ENCODE measurements around the gene LMAN1L. TPM values are rescaled to one million over a fixed set of nuclear protein-coding genes. Genes with fewer than 3 reads are reported as not detected.

Gene LMAN1L
- total RNA-seq, 1 donor from 2014 or later: 2.2 TPM

- ATAC-seq (ENCODE audit: low read depth) (peak; percentile 18), DNase-seq (no peak)
- ChIA-PET POLR2A (interaction anchor here (0.6 to 32.5 kb wide), 30 partner anchors 2 to 674 kb away, joined by 3 to 2569 read pairs (median 5); partner anchors contain the start of genes CLK3, CSK, CYP1A1 and FAM219B), CTCF (interaction anchor here (1.1 to 18.7 kb wide), 5 partner anchors 9 to 341 kb away, joined by 3 to 1146 read pairs (median 4); no protein-coding TSS in a partner anchor)
- peaks cover 86% of the 10 kb centered on the region for H3K4me1 Mint-ChIP-seq
- no peaks in the 10 kb centered on the region for H3K27me3 Mint-ChIP-seq
- H3K9me3 Mint-ChIP-seq: no peaks in the 10 kb centered on the region
- TF ChIP-seq CTCF (IDR thresholded peaks at IDR 0.05): no peak
- intact Hi-C loops (cut with micrococcal nuclease): loop anchor here (1.0 to 5.0 kb wide), 2 partner anchors 9 to 229 kb away; no protein-coding TSS in a partner anchor
- peak overlapping the region; percentile 82 for H3K4me3 Mint-ChIP-seq
- H3K36me3 Mint-ChIP-seq (ENCODE audit: low read depth): peaks cover 13% of the 10 kb centered on the region
- H3K27ac Mint-ChIP-seq: peak overlapping the region; percentile 96
Measured at GRCh38 chr15:74777769-74778598, 34.7 kb upstream of the LMAN1L start.

DNA sequence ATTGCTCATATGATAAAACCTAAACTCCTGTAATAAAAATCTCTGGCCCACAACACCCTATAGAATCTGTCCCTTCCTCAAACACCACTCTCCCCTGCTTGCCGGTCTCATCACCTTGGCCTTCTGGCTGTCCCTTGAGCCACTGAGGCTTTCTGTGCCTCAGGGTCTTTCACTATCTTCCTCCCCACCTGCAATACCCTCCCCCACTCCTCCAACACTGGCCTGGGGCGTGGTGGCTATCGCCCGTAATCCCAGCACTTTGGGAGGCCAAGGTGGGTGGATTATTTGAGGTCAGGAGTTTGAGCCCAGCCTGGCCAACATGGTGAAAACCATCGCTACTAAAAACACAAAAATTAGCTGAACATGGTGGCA is 34.0 kb upstream of the LMAN1L start:
- Mint-ChIP-seq H3K4me3 (peak overlapping the region; percentile 82), H3K36me3 (ENCODE audit: low read depth) (peaks cover 20% of the 10 kb centered on the region), H3K4me1 (peaks cover 83% of the 10 kb centered on the region), H3K27me3 (no peaks in the 10 kb centered on the region), H3K9me3 (no peaks in the 10 kb centered on the region), H3K27ac (peak overlapping the region; percentile 96)
- intact Hi-C loops (cut with micrococcal nuclease): loop anchor here (5.0 kb wide), 1 partner anchor 229 kb away; no protein-coding TSS in a partner anchor
- CTCF ChIA-PET: interaction anchor here (1.6 to 18.7 kb wide), 3 partner anchors 7 to 145 kb away, joined by 4 to 1146 read pairs (median 132); no protein-coding TSS in a partner anchor
- no peak for TF ChIP-seq CTCF (IDR thresholded peaks at IDR 0.05)
- ATAC-seq (ENCODE audit: low read depth): no peak
- POLR2A ChIA-PET: interaction anchor here (0.7 to 32.5 kb wide), 8 partner anchors 1 to 265 kb away, joined by 3 to 2569 read pairs (median 6); partner anchors contain the start of genes CLK3, CSK, SCAMP2 and ULK3
- DNase-seq: no peak

GRCh38 chr15:74779162-74779648 is 33.4 kb upstream of the LMAN1L start:
- peak overlapping the region; percentile 93 for H3K4me3 Mint-ChIP-seq
- ChIA-PET CTCF (interaction anchor here (1.6 to 18.7 kb wide), 3 partner anchors 7 to 145 kb away, joined by 4 to 1146 read pairs (median 132); no protein-coding TSS in a partner anchor), POLR2A (interaction anchor here (0.9 to 32.5 kb wide), 6 partner anchors 0 to 394 kb away, joined by 3 to 2569 read pairs (median 5); partner anchors contain the start of genes CLK3, CSK and ULK3)
- no peaks in the 10 kb centered on the region for H3K27me3 Mint-ChIP-seq
- peaks cover 82% of the 10 kb centered on the region for H3K4me1 Mint-ChIP-seq
- peaks cover 22% of the 10 kb centered on the region for H3K36me3 Mint-ChIP-seq (ENCODE audit: low read depth)
- DNase-seq: no peak
- no peak for TF ChIP-seq CTCF (IDR thresholded peaks at IDR 0.05)
- H3K9me3 Mint-ChIP-seq: no peaks in the 10 kb centered on the region
- ATAC-seq (ENCODE audit: low read depth): no peak
- H3K27ac Mint-ChIP-seq: peak overlapping the region; percentile 96
- intact Hi-C loops (cut with micrococcal nuclease): loop anchor here (5.0 kb wide), 1 partner anchor 228 kb away; no protein-coding TSS in a partner anchor

DNA sequence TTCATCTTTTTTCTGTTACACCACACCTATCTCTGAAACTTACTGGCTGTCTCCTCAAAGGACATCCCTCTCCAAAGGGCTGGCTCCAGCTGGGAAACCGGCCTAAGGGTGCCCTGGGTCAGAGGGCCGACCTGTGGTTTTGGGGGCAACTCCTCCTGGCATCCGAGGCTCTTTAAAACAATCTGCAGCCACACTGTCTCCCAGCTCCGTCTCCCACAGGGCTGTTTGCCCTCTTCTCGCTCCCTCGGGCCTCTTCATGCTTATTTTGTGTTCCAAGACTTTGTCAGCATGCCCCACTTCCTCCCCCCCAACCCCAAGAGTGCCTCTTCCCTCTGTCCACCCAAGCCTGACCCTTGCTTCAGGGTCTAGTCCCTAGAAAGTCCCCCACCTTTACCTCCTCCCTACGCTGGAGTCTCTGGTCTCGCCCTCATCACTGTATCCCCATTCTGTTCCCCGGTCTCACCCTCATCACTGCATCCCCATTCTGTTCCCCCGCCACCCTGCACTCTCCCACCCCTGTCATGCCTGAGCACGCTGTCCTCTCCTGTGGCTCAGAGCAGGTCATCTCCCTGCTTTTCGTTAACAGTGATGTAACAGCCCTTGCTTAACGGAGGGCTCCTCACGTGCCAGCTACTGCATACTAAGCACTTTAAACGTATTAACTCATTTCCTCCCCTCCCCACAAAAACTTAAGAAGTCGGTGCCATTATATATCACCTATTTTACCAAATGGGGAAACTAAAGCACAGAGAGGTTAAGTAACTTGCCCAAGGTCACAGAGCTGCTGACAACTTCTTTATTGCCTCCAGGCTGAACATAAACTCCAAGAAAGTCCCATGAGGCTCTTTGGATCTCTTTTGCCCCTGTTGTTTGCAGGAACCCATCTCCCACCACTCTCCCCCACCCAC is 31.9 kb upstream of the LMAN1L start:
- H3K4me1 Mint-ChIP-seq: peaks cover 81% of the 10 kb centered on the region
- no peaks in the 10 kb centered on the region for H3K27me3 Mint-ChIP-seq
- POLR2A ChIA-PET: interaction anchor here (0.6 to 32.5 kb wide), 16 partner anchors 1 to 673 kb away, joined by 3 to 2569 read pairs (median 4); partner anchors contain the start of genes CLK3, CSK and ULK3
- CTCF ChIA-PET: interaction anchor here (1.0 to 18.7 kb wide), 3 partner anchors 9 to 121 kb away, joined by 3 to 1146 read pairs (median 132); no protein-coding TSS in a partner anchor
- H3K36me3 Mint-ChIP-seq (ENCODE audit: low read depth): peaks cover 34% of the 10 kb centered on the region
- H3K4me3 Mint-ChIP-seq: peak overlapping the region; percentile 93
- no peak for TF ChIP-seq CTCF (IDR thresholded peaks at IDR 0.05)
- ATAC-seq (ENCODE audit: low read depth) (peak; percentile 6), DNase-seq (peak; percentile 46)
- no peaks in the 10 kb centered on the region for H3K9me3 Mint-ChIP-seq
- peak overlapping the region; percentile 96 for H3K27ac Mint-ChIP-seq
- intact Hi-C loops (cut with micrococcal nuclease): loop anchor here (1.0 to 5.0 kb wide), 3 partner anchors 9 to 788 kb away; partner anchors contain the start of genes PML and STOML1

Measured in activated B cell treated with CpG ODN at 0.5 μM for 24 hours (primary cell).